Measurements from ENCODE around the gene CASTOR1.

CASTOR1 gene

GRCh38 chr22:30282616-30283046, 6.7 kb downstream of the CASTOR1 start:
- 14% methylated on average over 4 of the region's 7 CpGs for WGBS (ENCODE audit: insufficient coverage)
- Histone ChIP-seq H3K9me3 (ENCODE audit: control extremely low read depth in 1 of 5, control insufficient read depth in 4 of 5, insufficient read depth in 2 of 5, low read depth in 1 of 5, low read length in 4 of 5) (no peaks in the 10 kb centered on the region), H3K27ac (ENCODE audit: insufficient read depth in 1 of 2, low read depth in 1 of 2, low read length in 2 of 2, poor library complexity in 1 of 2, severe bottlenecking in 2 of 2) (no peak overlapping the region), H3K27me3 (replicated peaks in 2 of 5; ENCODE audit: control insufficient read depth in 4 of 5, insufficient read depth in 5 of 5, low read length in 4 of 5) (no peaks in the 10 kb centered on the region), H3K36me3 (ENCODE audit: control insufficient read depth in 4 of 4, insufficient read depth in 4 of 4, low read length in 3 of 4) (peaks cover 0 to 3% (median under 1%) of the 10 kb centered on the region in 4 experiments), H3K4me1 (ENCODE audit: control extremely low read depth in 1 of 4, control insufficient read depth in 4 of 4, insufficient read depth in 4 of 4, low read length in 3 of 4) (peaks cover 0 to 48% (median 45%) of the 10 kb centered on the region in 4 experiments), H3K4me3 (ENCODE audit: control insufficient read depth in 1 of 7, extremely low read depth in 1 of 7, insufficient read depth in 4 of 7, low read depth in 2 of 7, low read length in 6 of 7) (no peak overlapping the region)
- peak in 2 of 3 donors; percentile 79 to 83 for DNase-seq
- CTCF ChIA-PET, result interaction anchor here (0.6 to 7.6 kb wide), 5 partner anchors 65 to 175 kb away, joined by 3 to 91 read pairs (median 3); partner anchors contain the start of genes CCDC157, RNF215, SEC14L2 and SF3A1
- POLR2A ChIA-PET, result interaction anchor here (1.0 to 1.1 kb wide), 3 partner anchors 12 to 17 kb away, joined by 3 read pairs; no protein-coding TSS in a partner anchor

- peaks cover 2 to 62% (median 58%) of the 10 kb centered on the region in 4 experiments for H3K4me1 ChIP-seq (ENCODE audit: control extremely low read depth in 1 of 4, control insufficient read depth in 4 of 4, insufficient read depth in 4 of 4, low read length in 3 of 4)
- no peaks in the 10 kb centered on the region for H3K27me3 ChIP-seq (replicated peaks in 2 of 5; ENCODE audit: control insufficient read depth in 4 of 5, insufficient read depth in 5 of 5, low read length in 4 of 5)
- CTCF ChIA-PET, result interaction anchor here (1.3 to 3.9 kb wide), 5 partner anchors 8 to 172 kb away, joined by 4 to 19 read pairs (median 5); partner anchors contain the start of gene CASTOR1
- POLR2A ChIA-PET, result interaction anchor here (1.8 kb wide), 1 partner anchor 17 kb away, joined by 4 read pairs; no protein-coding TSS in a partner anchor
- H3K4me3 ChIP-seq (ENCODE audit: control insufficient read depth in 1 of 7, extremely low read depth in 1 of 7, insufficient read depth in 4 of 7, low read depth in 2 of 7, low read length in 6 of 7), result no peak overlapping the region
- H3K36me3 ChIP-seq (ENCODE audit: control insufficient read depth in 4 of 4, insufficient read depth in 4 of 4, low read length in 3 of 4), result peaks cover 0 to 2% (median 0%) of the 10 kb centered on the region in 4 experiments
- no peaks in the 10 kb centered on the region for H3K9me3 ChIP-seq (ENCODE audit: control extremely low read depth in 1 of 5, control insufficient read depth in 4 of 5, insufficient read depth in 2 of 5, low read depth in 1 of 5, low read length in 4 of 5)
- DNase-seq, result no peak
- H3K27ac ChIP-seq (ENCODE audit: insufficient read depth in 1 of 2, low read depth in 1 of 2, low read length in 2 of 2, poor library complexity in 1 of 2, severe bottlenecking in 2 of 2), result no peak overlapping the region
- 78% methylated on average over 4 of the region's 8 CpGs for WGBS (ENCODE audit: insufficient coverage)
These were observed 8.8 kb downstream of the CASTOR1 start for GRCh38 chr22:30280505-30280904.

GRCh38 chr22:30279932-30280331, 9.4 kb downstream of the CASTOR1 start:
- no peaks in the 10 kb centered on the region for H3K27me3 ChIP-seq (replicated peaks in 2 of 5; ENCODE audit: control insufficient read depth in 4 of 5, insufficient read depth in 5 of 5, low read length in 4 of 5)
- H3K4me1 ChIP-seq (ENCODE audit: control extremely low read depth in 1 of 4, control insufficient read depth in 4 of 4, insufficient read depth in 4 of 4, low read length in 3 of 4), result peaks cover 2 to 64% (median 61%) of the 10 kb centered on the region in 4 experiments
- WGBS (ENCODE audit: insufficient coverage), result 100% methylated on average over 2 of the region's 5 CpGs
- no peak for DNase-seq
- H3K4me3 ChIP-seq (ENCODE audit: control insufficient read depth in 1 of 7, extremely low read depth in 1 of 7, insufficient read depth in 4 of 7, low read depth in 2 of 7, low read length in 6 of 7), result no peak overlapping the region
- H3K27ac ChIP-seq (ENCODE audit: insufficient read depth in 1 of 2, low read depth in 1 of 2, low read length in 2 of 2, poor library complexity in 1 of 2, severe bottlenecking in 2 of 2), result no peak overlapping the region
- H3K36me3 ChIP-seq (ENCODE audit: control insufficient read depth in 4 of 4, insufficient read depth in 4 of 4, low read length in 3 of 4), result no peaks in the 10 kb centered on the region
- POLR2A ChIA-PET, result interaction anchor here (1.8 kb wide), 1 partner anchor 16 kb away, joined by 4 read pairs; no protein-coding TSS in a partner anchor
- CTCF ChIA-PET, result interaction anchor here (1.3 to 3.9 kb wide), 5 partner anchors 8 to 172 kb away, joined by 4 to 19 read pairs (median 5); partner anchors contain the start of gene CASTOR1
- no peaks in the 10 kb centered on the region for H3K9me3 ChIP-seq (ENCODE audit: control extremely low read depth in 1 of 5, control insufficient read depth in 4 of 5, insufficient read depth in 2 of 5, low read depth in 1 of 5, low read length in 4 of 5)

- H3K27ac ChIP-seq (ENCODE audit: insufficient read depth in 1 of 2, low read depth in 1 of 2, low read length in 2 of 2, poor library complexity in 1 of 2, severe bottlenecking in 2 of 2), result no peak overlapping the region
- 68% methylated on average over 14 of the region's 16 CpGs for WGBS (ENCODE audit: insufficient coverage)
- peak in 2 of 3 donors; percentile 61 to 68 for DNase-seq
- peaks cover 2 to 68% (median 62%) of the 10 kb centered on the region in 4 experiments for H3K4me1 ChIP-seq (ENCODE audit: control extremely low read depth in 1 of 4, control insufficient read depth in 4 of 4, insufficient read depth in 4 of 4, low read length in 3 of 4)
- H3K27me3 ChIP-seq (replicated peaks in 2 of 5; ENCODE audit: control insufficient read depth in 4 of 5, insufficient read depth in 5 of 5, low read length in 4 of 5), result no peaks in the 10 kb centered on the region
- POLR2A ChIA-PET, result interaction anchor here (1.8 kb wide), 1 partner anchor 15 kb away, joined by 4 read pairs; no protein-coding TSS in a partner anchor
- H3K4me3 ChIP-seq (ENCODE audit: control insufficient read depth in 1 of 7, extremely low read depth in 1 of 7, insufficient read depth in 4 of 7, low read depth in 2 of 7, low read length in 6 of 7), result no peak overlapping the region
- H3K36me3 ChIP-seq (ENCODE audit: control insufficient read depth in 4 of 4, insufficient read depth in 4 of 4, low read length in 3 of 4), result no peaks in the 10 kb centered on the region
- CTCF ChIA-PET, result interaction anchor here (0.9 to 3.9 kb wide), 5 partner anchors 9 to 171 kb away, joined by 3 to 19 read pairs (median 5); partner anchors contain the start of gene CASTOR1
- H3K9me3 ChIP-seq (ENCODE audit: control extremely low read depth in 1 of 5, control insufficient read depth in 4 of 5, insufficient read depth in 2 of 5, low read depth in 1 of 5, low read length in 4 of 5), result no peaks in the 10 kb centered on the region
These were observed 10.1 kb downstream of the CASTOR1 start for GRCh38 chr22:30279046-30279788.

DNA sequence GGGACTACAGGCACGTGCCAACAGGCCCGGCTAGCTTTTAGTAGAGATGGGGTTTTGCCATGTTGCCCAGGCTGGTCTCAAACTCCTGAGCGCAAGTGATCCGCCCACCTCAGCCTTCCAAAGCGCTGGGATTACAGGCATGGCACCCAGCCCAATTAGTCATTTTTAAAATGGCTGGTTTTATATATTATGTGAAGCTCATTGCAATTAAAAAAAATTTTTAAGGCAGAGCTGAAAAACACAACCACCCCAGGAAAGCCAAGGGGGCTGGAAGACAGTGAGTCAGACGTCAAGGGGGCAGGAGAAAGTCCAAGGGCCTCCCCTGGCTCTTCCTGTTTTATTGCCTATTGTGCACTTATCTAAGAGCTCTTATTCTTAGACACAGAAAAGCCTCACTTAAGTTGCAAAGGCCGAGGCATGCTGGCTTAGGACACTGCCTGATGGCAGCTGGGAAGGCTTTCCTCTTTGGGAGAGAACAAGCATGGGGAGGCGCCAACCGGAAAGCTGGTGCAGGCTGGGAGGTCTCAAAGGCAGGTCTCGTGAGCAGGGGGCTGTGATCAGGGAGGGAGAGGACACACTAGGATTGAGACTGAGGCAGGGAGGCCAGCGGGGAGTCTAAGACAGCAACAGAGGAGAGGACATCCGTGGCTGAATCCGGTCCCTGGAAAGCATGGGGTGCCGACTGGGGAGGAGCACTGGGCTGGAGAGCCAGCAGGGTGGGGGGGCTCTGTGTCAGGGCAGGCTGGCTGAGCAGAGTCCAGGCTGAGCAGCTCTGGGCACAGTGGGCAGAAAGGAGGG, 11.6 kb downstream of the CASTOR1 start:
- peak overlapping the region in 4 of 7 experiments; percentile 22 to 49 (median 33) for H3K4me3 ChIP-seq (ENCODE audit: control insufficient read depth in 1 of 7, extremely low read depth in 1 of 7, insufficient read depth in 4 of 7, low read depth in 2 of 7, low read length in 6 of 7)
- ChIA-PET CTCF (interaction anchor here (0.8 to 3.9 kb wide), 8 partner anchors 8 to 180 kb away, joined by 3 to 19 read pairs (median 3); partner anchors contain the start of genes CASTOR1 and RNF215), POLR2A (interaction anchor here (0.8 to 1.2 kb wide), 3 partner anchors 11 to 14 kb away, joined by 4 to 6 read pairs (median 4); partner anchors contain the start of gene OSM)
- peak overlapping the region; percentile 46 to 59 for H3K27ac ChIP-seq (ENCODE audit: insufficient read depth in 1 of 2, low read depth in 1 of 2, low read length in 2 of 2, poor library complexity in 1 of 2, severe bottlenecking in 2 of 2)
- no peaks in the 10 kb centered on the region for H3K27me3 ChIP-seq (replicated peaks in 2 of 5; ENCODE audit: control insufficient read depth in 4 of 5, insufficient read depth in 5 of 5, low read length in 4 of 5)
- H3K36me3 ChIP-seq (ENCODE audit: control insufficient read depth in 4 of 4, insufficient read depth in 4 of 4, low read length in 3 of 4), result peaks cover 0 to 1% (median 0%) of the 10 kb centered on the region in 4 experiments
- peaks cover 6 to 71% (median 59%) of the 10 kb centered on the region in 4 experiments for H3K4me1 ChIP-seq (ENCODE audit: control extremely low read depth in 1 of 4, control insufficient read depth in 4 of 4, insufficient read depth in 4 of 4, low read length in 3 of 4)
- WGBS (ENCODE audit: insufficient coverage), result 30% methylated on average over 7 of the region's 14 CpGs
- no peaks in the 10 kb centered on the region for H3K9me3 ChIP-seq (ENCODE audit: control extremely low read depth in 1 of 5, control insufficient read depth in 4 of 5, insufficient read depth in 2 of 5, low read depth in 1 of 5, low read length in 4 of 5)
- DNase-seq, result peak; percentile 60 to 86 (median 82)

GRCh38 chr22:30276039-30276438, 13.3 kb downstream of the CASTOR1 start:
- peaks cover 9 to 77% (median 62%) of the 10 kb centered on the region in 4 experiments for H3K4me1 ChIP-seq (ENCODE audit: control extremely low read depth in 1 of 4, control insufficient read depth in 4 of 4, insufficient read depth in 4 of 4, low read length in 3 of 4)
- DNase-seq, result peak in 1 of 3 donors; percentile 46
- H3K27ac ChIP-seq (ENCODE audit: insufficient read depth in 1 of 2, low read depth in 1 of 2, low read length in 2 of 2, poor library complexity in 1 of 2, severe bottlenecking in 2 of 2), result no peak overlapping the region
- H3K9me3 ChIP-seq (ENCODE audit: control extremely low read depth in 1 of 5, control insufficient read depth in 4 of 5, insufficient read depth in 2 of 5, low read depth in 1 of 5, low read length in 4 of 5), result no peaks in the 10 kb centered on the region
- WGBS (ENCODE audit: insufficient coverage), result 23% methylated on average over 8 of the region's 8 CpGs
- ChIA-PET POLR2A (interaction anchor here (1.0 kb wide), 1 partner anchor 8 kb away, joined by 3 read pairs; no protein-coding TSS in a partner anchor), CTCF (interaction anchor here (1.2 kb wide), 1 partner anchor 9 kb away, joined by 5 read pairs; no protein-coding TSS in a partner anchor)
- no peaks in the 10 kb centered on the region for H3K27me3 ChIP-seq (replicated peaks in 2 of 5; ENCODE audit: control insufficient read depth in 4 of 5, insufficient read depth in 5 of 5, low read length in 4 of 5)
- peaks cover 0 to 2% (median under 1%) of the 10 kb centered on the region in 4 experiments for H3K36me3 ChIP-seq (ENCODE audit: control insufficient read depth in 4 of 4, insufficient read depth in 4 of 4, low read length in 3 of 4)
- peak overlapping the region in 1 of 7 experiments; percentile 19 for H3K4me3 ChIP-seq (ENCODE audit: control insufficient read depth in 1 of 7, extremely low read depth in 1 of 7, insufficient read depth in 4 of 7, low read depth in 2 of 7, low read length in 6 of 7)
